ENCODE data around the gene TECPR2.
A peak's percentile ranks its signal among the peaks of the same experiment; 100 is the strongest.

Gene TECPR2

GRCh38 chr14:102394717-102395375 lies 32.1 kb downstream of the TECPR2 start:
- no peak overlapping the region for H3K9ac ChIP-seq (ENCODE audit: low read length in 5 of 5)
- peaks cover 0 to 9% (median 7%) of the 10 kb centered on the region in 5 donors for H3K4me1 ChIP-seq (ENCODE audit: control insufficient read depth in 5 of 5, insufficient read depth in 5 of 5, low read length in 5 of 5)
- peaks cover 0 to 8% (median 3%) of the 10 kb centered on the region in 5 donors for H3K36me3 ChIP-seq (ENCODE audit: control insufficient read depth in 5 of 5, insufficient read depth in 5 of 5, low read length in 5 of 5)
- H3K27ac ChIP-seq (ENCODE audit: low read depth, low read length): no peak overlapping the region
- H3K27me3 ChIP-seq (ENCODE audit: control insufficient read depth in 5 of 5, insufficient read depth in 4 of 5, low read length in 5 of 5): no peaks in the 10 kb centered on the region
- H3K4me3 ChIP-seq (ENCODE audit: low read depth in 1 of 5, low read length in 5 of 5): no peak overlapping the region
- no peaks in the 10 kb centered on the region for H3K9me3 ChIP-seq (ENCODE audit: control insufficient read depth in 5 of 5, low read length in 5 of 5)

DNA sequence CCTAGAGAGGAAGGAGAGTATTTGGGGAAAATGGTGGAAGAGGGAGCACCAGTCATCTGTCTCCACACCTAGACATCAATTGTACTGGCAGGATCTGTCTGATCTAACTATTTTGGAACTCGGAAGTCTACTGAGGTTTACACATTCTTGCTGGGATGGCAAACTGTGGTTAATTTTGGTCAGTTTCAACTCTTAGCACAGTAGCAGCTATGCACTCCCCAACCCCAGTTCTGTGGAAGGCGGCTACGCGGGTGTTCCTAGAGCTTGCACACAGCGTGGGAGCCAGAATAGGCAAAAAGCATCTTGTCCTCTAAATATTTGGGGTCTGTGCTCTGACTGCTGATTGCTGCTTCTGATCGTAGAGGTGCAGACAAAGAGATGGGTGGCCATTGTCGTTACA lies 33.8 kb downstream of the TECPR2 start:
- Histone ChIP-seq H3K27me3 (ENCODE audit: control insufficient read depth in 5 of 5, insufficient read depth in 4 of 5, low read length in 5 of 5) (no peaks in the 10 kb centered on the region), H3K36me3 (ENCODE audit: control insufficient read depth in 5 of 5, insufficient read depth in 5 of 5, low read length in 5 of 5) (peaks cover 0 to 8% (median 3%) of the 10 kb centered on the region in 5 donors), H3K27ac (ENCODE audit: low read depth, low read length) (no peak overlapping the region), H3K9ac (ENCODE audit: low read length in 5 of 5) (no peak overlapping the region), H3K4me3 (ENCODE audit: low read depth in 1 of 5, low read length in 5 of 5) (no peak overlapping the region), H3K4me1 (ENCODE audit: control insufficient read depth in 5 of 5, insufficient read depth in 5 of 5, low read length in 5 of 5) (no peaks in the 10 kb centered on the region), H3K9me3 (ENCODE audit: control insufficient read depth in 5 of 5, low read length in 5 of 5) (no peaks in the 10 kb centered on the region)

DNA sequence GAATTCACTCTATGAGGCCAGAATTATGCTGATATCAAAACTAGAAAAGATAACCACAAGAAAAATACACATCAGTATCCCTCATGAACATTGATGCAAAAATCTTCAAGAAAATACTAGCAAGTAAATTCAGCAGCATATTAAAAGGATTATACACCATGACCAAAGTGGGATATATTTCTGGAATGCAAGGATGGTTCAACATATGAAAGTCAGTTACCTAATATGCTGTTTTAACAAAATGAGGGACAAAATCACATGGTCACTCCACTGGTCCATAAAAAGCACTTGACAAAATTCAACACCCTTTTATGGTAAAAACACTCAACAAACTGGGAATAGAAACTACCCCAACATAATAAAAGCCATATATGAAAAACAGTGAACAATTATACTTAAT lies 40.3 kb downstream of the TECPR2 start:
- H3K36me3 ChIP-seq (ENCODE audit: control insufficient read depth in 5 of 5, insufficient read depth in 5 of 5, low read length in 5 of 5): peaks cover under 1 to 7% (median 4%) of the 10 kb centered on the region in 5 donors

DNA sequence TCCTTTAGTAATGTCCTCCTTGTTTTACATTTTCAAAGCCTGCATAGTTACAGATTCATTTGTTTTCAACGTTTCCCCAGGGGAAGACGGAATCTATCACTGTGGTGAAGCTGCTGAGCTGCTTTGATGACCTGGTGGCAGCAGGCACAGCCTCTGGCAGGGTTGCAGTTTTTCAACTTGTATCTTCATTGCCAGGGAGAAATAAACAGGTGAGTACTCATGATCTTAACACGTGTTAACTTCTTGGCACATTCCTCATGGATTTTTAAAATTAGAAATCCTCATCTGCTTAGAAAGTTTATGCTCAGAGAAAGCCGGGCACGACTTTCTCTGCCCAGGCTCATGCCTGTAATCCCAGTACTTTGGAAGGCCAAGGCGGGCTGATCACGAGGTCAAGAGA lies 44.5 kb downstream of the TECPR2 start:
- Histone ChIP-seq H3K27me3 (ENCODE audit: control insufficient read depth in 5 of 5, insufficient read depth in 4 of 5, low read length in 5 of 5) (no peaks in the 10 kb centered on the region), H3K36me3 (ENCODE audit: control insufficient read depth in 5 of 5, insufficient read depth in 5 of 5, low read length in 5 of 5) (peaks cover 7 to 21% (median 12%) of the 10 kb centered on the region in 5 donors), H3K9me3 (ENCODE audit: control insufficient read depth in 5 of 5, low read length in 5 of 5) (peaks cover 0 to 11% (median 5%) of the 10 kb centered on the region in 5 donors), H3K27ac (ENCODE audit: low read depth, low read length) (no peak overlapping the region), H3K9ac (ENCODE audit: low read length in 5 of 5) (no peak overlapping the region), H3K4me1 (ENCODE audit: control insufficient read depth in 5 of 5, insufficient read depth in 5 of 5, low read length in 5 of 5) (no peaks in the 10 kb centered on the region), H3K4me3 (ENCODE audit: low read depth in 1 of 5, low read length in 5 of 5) (no peak overlapping the region)

More for the DNA sequence above, 40.3 kb downstream of the TECPR2 start:
- H3K4me1 ChIP-seq (ENCODE audit: control insufficient read depth in 5 of 5, insufficient read depth in 5 of 5, low read length in 5 of 5): no peaks in the 10 kb centered on the region
- H3K27me3 ChIP-seq (ENCODE audit: control insufficient read depth in 5 of 5, insufficient read depth in 4 of 5, low read length in 5 of 5): no peaks in the 10 kb centered on the region
- H3K4me3 ChIP-seq (ENCODE audit: low read depth in 1 of 5, low read length in 5 of 5): no peak overlapping the region
- H3K27ac ChIP-seq (ENCODE audit: low read depth, low read length): no peak overlapping the region
- H3K9me3 ChIP-seq (ENCODE audit: control insufficient read depth in 5 of 5, low read length in 5 of 5): peaks cover 0 to 15% (median 5%) of the 10 kb centered on the region in 5 donors
- H3K9ac ChIP-seq (ENCODE audit: low read length in 5 of 5): no peak overlapping the region

GRCh38 chr14:102408724-102409123 lies 46.0 kb downstream of the TECPR2 start:
- Histone ChIP-seq H3K9ac (ENCODE audit: low read length in 5 of 5) (no peak overlapping the region), H3K4me1 (ENCODE audit: control insufficient read depth in 5 of 5, insufficient read depth in 5 of 5, low read length in 5 of 5) (no peaks in the 10 kb centered on the region), H3K9me3 (ENCODE audit: control insufficient read depth in 5 of 5, low read length in 5 of 5) (no peaks in the 10 kb centered on the region), H3K36me3 (ENCODE audit: control insufficient read depth in 5 of 5, insufficient read depth in 5 of 5, low read length in 5 of 5) (peaks cover 4 to 21% (median 12%) of the 10 kb centered on the region in 5 donors), H3K27ac (ENCODE audit: low read depth, low read length) (no peak overlapping the region), H3K4me3 (ENCODE audit: low read depth in 1 of 5, low read length in 5 of 5) (no peak overlapping the region), H3K27me3 (ENCODE audit: control insufficient read depth in 5 of 5, insufficient read depth in 4 of 5, low read length in 5 of 5) (no peaks in the 10 kb centered on the region)

- peaks cover 0 to 33% (median 21%) of the 10 kb centered on the region in 5 donors for H3K36me3 ChIP-seq (ENCODE audit: control insufficient read depth in 5 of 5, insufficient read depth in 5 of 5, low read length in 5 of 5)
- H3K9ac ChIP-seq (ENCODE audit: low read length in 5 of 5): no peak overlapping the region
- H3K4me3 ChIP-seq (ENCODE audit: low read depth in 1 of 5, low read length in 5 of 5): no peak overlapping the region
- H3K4me1 ChIP-seq (ENCODE audit: control insufficient read depth in 5 of 5, insufficient read depth in 5 of 5, low read length in 5 of 5): peaks cover 2 to 13% (median 11%) of the 10 kb centered on the region in 5 donors
- no peaks in the 10 kb centered on the region for H3K27me3 ChIP-seq (ENCODE audit: control insufficient read depth in 5 of 5, insufficient read depth in 4 of 5, low read length in 5 of 5)
- no peaks in the 10 kb centered on the region for H3K9me3 ChIP-seq (ENCODE audit: control insufficient read depth in 5 of 5, low read length in 5 of 5)
- H3K27ac ChIP-seq (ENCODE audit: low read depth, low read length): no peak overlapping the region
Observed at GRCh38 chr14:102415671-102416070, 52.9 kb downstream of the TECPR2 start.

GRCh38 chr14:102417001-102417431 lies 54.3 kb downstream of the TECPR2 start:
- Histone ChIP-seq H3K4me3 (ENCODE audit: low read depth in 1 of 5, low read length in 5 of 5) (no peak overlapping the region), H3K9ac (ENCODE audit: low read length in 5 of 5) (no peak overlapping the region), H3K27me3 (ENCODE audit: control insufficient read depth in 5 of 5, insufficient read depth in 4 of 5, low read length in 5 of 5) (no peaks in the 10 kb centered on the region), H3K4me1 (ENCODE audit: control insufficient read depth in 5 of 5, insufficient read depth in 5 of 5, low read length in 5 of 5) (peaks cover 2 to 13% (median 11%) of the 10 kb centered on the region in 5 donors), H3K36me3 (ENCODE audit: control insufficient read depth in 5 of 5, insufficient read depth in 5 of 5, low read length in 5 of 5) (peaks cover 0 to 43% (median 23%) of the 10 kb centered on the region in 5 donors), H3K27ac (ENCODE audit: low read depth, low read length) (no peak overlapping the region), H3K9me3 (ENCODE audit: control insufficient read depth in 5 of 5, low read length in 5 of 5) (no peaks in the 10 kb centered on the region)

DNA sequence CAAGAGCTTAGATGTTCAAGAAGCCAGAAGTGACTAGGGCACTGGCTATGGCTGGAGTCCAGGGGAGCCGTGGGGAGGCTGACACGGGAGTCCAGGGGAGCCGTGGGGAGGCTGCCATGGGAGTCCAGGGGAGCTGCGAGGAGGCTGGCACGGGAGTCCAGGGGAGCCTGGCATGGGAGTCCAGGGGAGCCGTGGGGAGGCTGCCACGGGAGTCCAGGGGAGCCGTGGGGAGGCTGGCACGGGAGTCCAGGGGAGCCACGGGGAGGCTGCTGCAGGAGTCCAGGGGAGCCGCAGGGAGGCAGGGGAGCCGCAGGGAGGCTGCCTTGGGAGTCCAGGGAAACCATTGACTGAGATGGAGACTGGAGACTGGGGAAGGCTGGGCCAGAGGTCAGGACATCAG lies 54.9 kb downstream of the TECPR2 start:
- Histone ChIP-seq H3K36me3 (ENCODE audit: control insufficient read depth in 5 of 5, insufficient read depth in 5 of 5, low read length in 5 of 5) (peaks cover 0 to 43% (median 23%) of the 10 kb centered on the region in 5 donors), H3K9ac (ENCODE audit: low read length in 5 of 5) (no peak overlapping the region), H3K27ac (ENCODE audit: low read depth, low read length) (no peak overlapping the region)

DNA sequence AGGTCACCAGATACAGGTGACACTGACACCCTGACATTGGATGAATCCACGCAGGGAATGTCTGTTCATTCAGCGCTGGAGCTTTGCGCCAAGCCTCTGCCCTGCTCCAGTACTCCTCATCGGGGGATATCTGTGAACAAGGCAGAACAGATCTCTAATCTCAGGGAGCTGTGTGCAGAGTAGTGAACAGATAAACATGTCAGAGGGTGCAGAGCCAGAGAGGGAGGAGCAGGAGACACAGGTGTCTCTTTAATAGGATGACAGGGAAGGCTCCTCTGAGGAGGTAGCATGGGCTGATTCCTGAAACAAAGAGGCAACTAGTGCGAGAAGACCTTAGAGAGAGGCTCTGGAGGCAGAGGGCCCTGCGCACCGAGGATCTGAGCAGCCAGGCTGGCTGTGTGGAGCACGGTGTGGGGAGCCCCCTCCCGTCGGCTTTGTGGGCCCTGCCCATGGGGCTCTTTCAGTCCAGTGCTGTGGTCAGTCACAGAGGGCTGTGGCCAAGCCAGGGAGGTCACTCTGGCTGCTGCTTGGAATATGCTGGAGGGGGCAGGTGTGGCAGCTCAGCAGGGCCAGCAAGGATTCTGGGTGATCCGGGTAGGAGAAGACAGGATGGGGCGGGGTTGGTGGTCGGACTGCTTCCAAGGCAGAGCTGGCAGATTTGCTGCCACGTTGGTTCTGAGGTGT lies 55.6 kb downstream of the TECPR2 start:
- Histone ChIP-seq H3K27me3 (ENCODE audit: control insufficient read depth in 5 of 5, insufficient read depth in 4 of 5, low read length in 5 of 5) (no peaks in the 10 kb centered on the region), H3K9me3 (ENCODE audit: control insufficient read depth in 5 of 5, low read length in 5 of 5) (no peaks in the 10 kb centered on the region), H3K9ac (ENCODE audit: low read length in 5 of 5) (peak overlapping the region in 1 of 5 donors; percentile 11), H3K27ac (ENCODE audit: low read depth, low read length) (no peak overlapping the region), H3K4me1 (ENCODE audit: control insufficient read depth in 5 of 5, insufficient read depth in 5 of 5, low read length in 5 of 5) (peaks cover 2 to 13% (median 11%) of the 10 kb centered on the region in 5 donors), H3K36me3 (ENCODE audit: control insufficient read depth in 5 of 5, insufficient read depth in 5 of 5, low read length in 5 of 5) (peaks cover 0 to 43% (median 25%) of the 10 kb centered on the region in 5 donors), H3K4me3 (ENCODE audit: low read depth in 1 of 5, low read length in 5 of 5) (no peak overlapping the region)

More for the DNA sequence above, 54.9 kb downstream of the TECPR2 start:
- H3K27me3 ChIP-seq (ENCODE audit: control insufficient read depth in 5 of 5, insufficient read depth in 4 of 5, low read length in 5 of 5): no peaks in the 10 kb centered on the region
- H3K4me1 ChIP-seq (ENCODE audit: control insufficient read depth in 5 of 5, insufficient read depth in 5 of 5, low read length in 5 of 5): peaks cover 2 to 13% (median 11%) of the 10 kb centered on the region in 5 donors
- no peaks in the 10 kb centered on the region for H3K9me3 ChIP-seq (ENCODE audit: control insufficient read depth in 5 of 5, low read length in 5 of 5)
- no peak overlapping the region for H3K4me3 ChIP-seq (ENCODE audit: low read depth in 1 of 5, low read length in 5 of 5)

DNA sequence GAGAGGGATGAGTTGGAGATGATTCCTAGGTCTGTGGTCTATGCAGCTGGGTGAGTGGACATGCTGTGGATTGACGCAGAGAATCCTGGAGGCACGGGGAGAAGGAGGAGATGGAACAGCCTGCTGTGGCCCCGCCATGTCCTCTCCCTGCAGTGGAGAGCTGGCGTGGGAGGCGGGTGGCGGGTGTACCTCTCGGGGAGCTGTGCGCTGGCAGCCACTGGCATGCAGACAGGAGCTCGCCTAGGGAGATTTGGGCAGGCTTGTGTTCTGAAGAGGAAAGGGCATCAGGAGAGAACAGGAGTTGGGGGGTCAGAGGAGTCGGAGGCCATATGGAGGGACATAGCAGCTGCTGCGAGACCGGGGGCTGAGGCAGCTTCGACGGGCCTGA lies 56.1 kb downstream of the TECPR2 start:
- H3K27me3 ChIP-seq (ENCODE audit: control insufficient read depth in 5 of 5, insufficient read depth in 4 of 5, low read length in 5 of 5): no peaks in the 10 kb centered on the region
- H3K36me3 ChIP-seq (ENCODE audit: control insufficient read depth in 5 of 5, insufficient read depth in 5 of 5, low read length in 5 of 5): peaks cover 0 to 46% (median 27%) of the 10 kb centered on the region in 5 donors
- H3K4me3 ChIP-seq (ENCODE audit: low read depth in 1 of 5, low read length in 5 of 5): no peak overlapping the region
- H3K4me1 ChIP-seq (ENCODE audit: control insufficient read depth in 5 of 5, insufficient read depth in 5 of 5, low read length in 5 of 5): peaks cover 2 to 13% (median 11%) of the 10 kb centered on the region in 5 donors
- H3K9ac ChIP-seq (ENCODE audit: low read length in 5 of 5): no peak overlapping the region
- no peaks in the 10 kb centered on the region for H3K9me3 ChIP-seq (ENCODE audit: control insufficient read depth in 5 of 5, low read length in 5 of 5)
- no peak overlapping the region for H3K27ac ChIP-seq (ENCODE audit: low read depth, low read length)
